HepG2 (cell line): ENCODE results near the gene MAP3K19. TPM values are rescaled to one million over a fixed set of nuclear protein-coding genes. Genes with fewer than 3 reads are reported as not detected.

Experiments
- ATAC-seq: fragments of 200-7000 bp; cut with Tn5 transposase; 3 replicates; pipeline ENCODE4 v1.9.1; 2020; ENCODE audit warnings: mild to moderate bottlenecking, moderate library complexity
- BruUV-seq: library from RNA; stranded (reverse); fragments of 400-500 nt; replicated peaks from 2 replicates; lab custom pipeline; 2021; lab: Mats Ljungman, UMichigan
- CTCF ChIA-PET: fragments of 300-600 bp; formaldehyde crosslinking; extraction: SDS; loops from one replicate; lab custom pipeline; 2021; ENCODE audit warnings: low total read pairs, inconsistent platforms, low intra/inter-chr PET ratio; lab: Yijun Ruan, JAX
- POLR2A ChIA-PET: fragments of 350-600 bp; sonication (Branson Sonifier 250); formaldehyde crosslinking; loops from one replicate; lab custom pipeline; 2020; ENCODE audit warnings: antibody characterized with exemption, inconsistent platforms; lab: Yijun Ruan, JAX
- DNase-seq: peaks from one replicate; pipeline ENCODE4 v3.0.0-alpha.2; 2015; ENCODE audit warnings: low spot score
- FAIRE-seq: peaks from 3 replicates; lab custom pipeline; 2011; peaks lifted over from hg19 to GRCh38; lab: Jason Lieb, UNC
- H2AFZ ChIP-seq: one replicate; pipeline ENCODE4 v1.6.1; 2011; ENCODE audit warnings: low read length, inconsistent platforms
- H3K27ac ChIP-seq: fragments of 300-600 bp; 3 replicates; pipeline ENCODE4 v1.8.0; 2011; ENCODE audit warnings: mixed run types, mild to moderate bottlenecking, mixed read lengths, low read length, inconsistent platforms; ENCODE audit not compliant: insufficient read depth; ENCODE audit errors: extremely low read length
- H3K27me3 ChIP-seq, 2 experiments: fragments of 200-600 bp in 1 of 2; 2 replicates in 1 of 2; 3 replicates in 1 of 2; pipeline versions ENCODE4 v1.6.0 to v1.8.0; 2011; ENCODE audit warnings: low read length in 2 of 2, mild to moderate bottlenecking in 2 of 2, moderate library complexity in 2 of 2, inconsistent platforms in 1 of 2; ENCODE audit not compliant: insufficient read depth in 2 of 2, control insufficient read depth in 1 of 2
- H3K36me3 ChIP-seq, 2 experiments: fragments of 200-600 bp in 1 of 2; replicated peaks in 1 of 2; 2 replicates in 1 of 2; 3 replicates in 1 of 2; pipeline versions ENCODE4 v1.5.1 to v1.8.0; 2011; ENCODE audit warnings: low read length in 2 of 2, inconsistent platforms in 1 of 2; ENCODE audit not compliant: insufficient read depth in 2 of 2, control insufficient read depth in 1 of 2
- H3K4me1 ChIP-seq: 2 replicates; pipeline ENCODE4 v1.5.1; 2012; ENCODE audit warnings: low read length, inconsistent platforms; ENCODE audit not compliant: insufficient read depth
- H3K4me2 ChIP-seq: 2 replicates; pipeline ENCODE4 v1.6.0; 2011; ENCODE audit warnings: low read depth, low read length, inconsistent platforms
- H3K4me3 ChIP-seq, 3 experiments: fragments of 200-600 bp in 1 of 3; sonication (generic), shearing (Covaris generic) in 1 of 3; replicated peaks in 1 of 3; 2 replicates each; pipeline ENCODE4 v1.5.1; 2011 to 2016; ENCODE audit warnings: low read length in 3 of 3, inconsistent platforms in 2 of 3, low read depth in 2 of 3, mild to moderate bottlenecking in 2 of 3, control low read depth in 1 of 3, mixed read lengths in 1 of 3; ENCODE audit not compliant: insufficient read depth in 1 of 3
- H3K79me2 ChIP-seq: one replicate; pipeline ENCODE4 v1.6.1; 2011; ENCODE audit warnings: low read length, inconsistent platforms; ENCODE audit not compliant: insufficient read depth
- H3K9ac ChIP-seq: 2 replicates; pipeline ENCODE4 v1.6.0; 2011; ENCODE audit warnings: mild to moderate bottlenecking, low read depth, low read length, inconsistent platforms; ENCODE audit not compliant: insufficient read depth
- H3K9me3 ChIP-seq: 2 replicates; pipeline ENCODE4 v1.5.1; 2012; ENCODE audit warnings: mild to moderate bottlenecking, low read length
- H4K20me1 ChIP-seq: 2 replicates; pipeline ENCODE4 v1.6.0; 2011; ENCODE audit warnings: inconsistent platforms, mild to moderate bottlenecking, low read length, moderate library complexity; ENCODE audit not compliant: insufficient read depth
- ARNT ChIP-seq: fragments of 450-650 bp; IDR thresholded peaks from 2 replicates; pipeline ENCODE4 v1.6.1; 2017
- ELF4 ChIP-seq: sonication (generic); formaldehyde crosslinking; IDR thresholded peaks from 2 replicates; pipeline ENCODE4 v1.5.0; 2020; ENCODE audit warnings: missing genetic modification reagents, mild to moderate bottlenecking, moderate library complexity, borderline replicate concordance
- MAX ChIP-seq: IDR thresholded peaks from 2 replicates; pipeline ENCODE4 v1.6.1; 2012; ENCODE audit warnings: inconsistent platforms
- NFYC ChIP-seq: IDR thresholded peaks from 2 replicates; pipeline ENCODE4 v1.6.1; 2016; ENCODE audit warnings: missing genetic modification reagents, missing compliant biosample characterization
- PRDM10 ChIP-seq: sonication (generic); formaldehyde crosslinking; IDR thresholded peaks from 2 replicates; pipeline ENCODE4 v1.4.0; 2020; ENCODE audit warnings: low read depth, missing genetic modification reagents
- SIN3A ChIP-seq: IDR thresholded peaks from 2 replicates; pipeline ENCODE4 v1.6.1; 2011; ENCODE audit warnings: low read depth, mild to moderate bottlenecking, control low read depth, low read length, borderline replicate concordance
- SIX4 ChIP-seq: sonication (generic); formaldehyde crosslinking; IDR thresholded peaks from 2 replicates; pipeline ENCODE4 v1.4.0; 2020; ENCODE audit warnings: missing genetic modification reagents
- ZFYVE20 ChIP-seq: sonication (generic); formaldehyde crosslinking; IDR thresholded peaks from 2 replicates; pipeline ENCODE4 v1.8.0; 2023; ENCODE audit warnings: low read depth, mild to moderate bottlenecking, moderate library complexity, missing genetic modification reagents, borderline replicate concordance
- ZNF124 ChIP-seq: sonication (generic); formaldehyde crosslinking; IDR thresholded peaks from 2 replicates; pipeline ENCODE4 v1.4.0; 2020; ENCODE audit warnings: missing genetic modification reagents
- ZNF333 ChIP-seq: sonication (generic); formaldehyde crosslinking; IDR thresholded peaks from 2 replicates; pipeline ENCODE4 v1.4.0; 2020; ENCODE audit warnings: mild to moderate bottlenecking, missing genetic modification reagents, borderline replicate concordance
- ZNF543 ChIP-seq: sonication (generic); formaldehyde crosslinking; IDR thresholded peaks from 2 replicates; pipeline ENCODE4 v1.4.0; 2020; ENCODE audit warnings: mild to moderate bottlenecking, missing genetic modification reagents
- ZNF564 ChIP-seq: sonication (generic); formaldehyde crosslinking; IDR thresholded peaks from 2 replicates; pipeline ENCODE4 v1.8.1; 2023; ENCODE audit warnings: mild to moderate bottlenecking, missing genetic modification reagents
- ZNF605 ChIP-seq: sonication (generic); formaldehyde crosslinking; IDR thresholded peaks from 2 replicates; pipeline ENCODE4 v1.8.0; 2022; ENCODE audit warnings: mild to moderate bottlenecking, missing genetic modification reagents
- ZNF704 ChIP-seq: sonication (generic); formaldehyde crosslinking; IDR thresholded peaks from 2 replicates; pipeline ENCODE4 v1.8.1; 2023; ENCODE audit warnings: mild to moderate bottlenecking, inconsistent platforms, moderate library complexity, missing genetic modification reagents, borderline replicate concordance
- WGBS: methylation state at CpG from one replicate; pipeline ENCODE4 v1.1.6; 2017; ENCODE audit warnings: low lambda C conversion rate; 5-methylcytosine and 5-hydroxymethylcytosine counted together
- in situ Hi-C: cut with HindIII; loops from 2 replicates; pipeline ENCODE4 v1.10.0; 2017; ENCODE audit warnings: low pct_unique_long_range_greater_than_20kb; ENCODE audit not compliant: extremely low pct_ligation_motif_present
- intact Hi-C: fragments of 100-400 bp; cut with micrococcal nuclease; formaldehyde crosslinking; loops from one replicate; pipeline ENCODE4 v1.10.0; 2022; ENCODE audit not compliant: unreplicated experiment
- polyA plus RNA-seq, 8 experiments: library from polyadenylated mRNA; depleted of rRNA in 3 of 8; stranded (reverse) in 7 of 8; unstranded in 1 of 8; fragments of >200 nt; fragmentation: Illumina TruSeq in 4 of 8; extraction: Trizol in 4 of 8; gene quantifications; 2 replicates each; pipeline versions ENCODE4 v1.2.1 to v1.2.3, GENCODE V29; 2011 to 2016; ENCODE audit warnings: low read depth in 4 of 8, missing spikeins in 1 of 8, mixed read lengths in 1 of 8; ENCODE audit not compliant: insufficient read depth in 1 of 8
- total RNA-seq, 5 experiments: library from RNA; depleted of rRNA; stranded (reverse); fragments of >200 nt; fragmentation: Illumina TruSeq; extraction: Trizol; gene quantifications; 2 replicates each; pipeline ENCODE4 v1.2.3, GENCODE V29; 2016; ENCODE audit warnings: low read depth in 1 of 5

The MAP3K19 gene
- total and polyA plus RNA-seq, 2 of the 13 experiments (the other 11 are each of a cell fraction or from before 2014, with no cell fraction given) = not detected

GRCh38 chr2:135023886-135024485, 23.3 kb downstream of the MAP3K19 start:
- intact Hi-C loops = no loop called here
- Histone ChIP-seq H3K4me3 (no peak overlapping the region), H3K4me1 (0 out of 2 replicates have a peak, but pooled peaks cover 7% of the 10 kb centered on the region), H3K4me2 (peak overlapping the region; percentile 36; the same call in 1 of the 2 replicates)
- in situ Hi-C loops = no loop called here
- 18% methylated on average over 5 of the region's 5 CpGs for WGBS
- peak; percentile 34; the same call in 2 of the 3 replicates for ATAC-seq
- DNase-seq = no peak
- BruUV-seq = no TSS peak
- TF ChIP-seq ZNF704 (no peak), ZNF564 (CRISPR knock-in tag) (no peak), ZFYVE20 (no peak), ZNF124 (CRISPR knock-in tag) (no peak), MAX (no peak), PRDM10 (CRISPR knock-in tag) (no peak), ARNT (no peak), SIN3A (no peak), ZNF605 (CRISPR knock-in tag) (no peak), SIX4 (CRISPR knock-in tag) (no peak), ZNF333 (no peak), ZNF543 (CRISPR knock-in tag) (no peak), ELF4 (CRISPR knock-in tag) (no peak), NFYC (no peak)
- TF ChIP-seq, all 625 proteins: peak for 0
- no peaks in the 10 kb centered on the region for H3K36me3 ChIP-seq
- POLR2A ChIA-PET = no interaction called here
- no peaks in the 10 kb centered on the region for H4K20me1 ChIP-seq
- no peaks in the 10 kb centered on the region for H3K79me2 ChIP-seq
- no peak overlapping the region for H3K9ac ChIP-seq
- H3K9me3 ChIP-seq = no peaks in the 10 kb centered on the region
- FAIRE-seq = no peak
- H3K27ac ChIP-seq = no peak overlapping the region
- H3K27me3 ChIP-seq = no peaks in the 10 kb centered on the region
- CTCF ChIA-PET = no interaction called here
- peak overlapping the region; percentile 42 for H2AFZ ChIP-seq
